ENCODE data around the gene GMCL1.
"Not testable (repeated sequence)": the region's sequence is repeated elsewhere in the genome, so short reads cannot be mapped to it uniquely, and the experiment has no call there.

DNA sequence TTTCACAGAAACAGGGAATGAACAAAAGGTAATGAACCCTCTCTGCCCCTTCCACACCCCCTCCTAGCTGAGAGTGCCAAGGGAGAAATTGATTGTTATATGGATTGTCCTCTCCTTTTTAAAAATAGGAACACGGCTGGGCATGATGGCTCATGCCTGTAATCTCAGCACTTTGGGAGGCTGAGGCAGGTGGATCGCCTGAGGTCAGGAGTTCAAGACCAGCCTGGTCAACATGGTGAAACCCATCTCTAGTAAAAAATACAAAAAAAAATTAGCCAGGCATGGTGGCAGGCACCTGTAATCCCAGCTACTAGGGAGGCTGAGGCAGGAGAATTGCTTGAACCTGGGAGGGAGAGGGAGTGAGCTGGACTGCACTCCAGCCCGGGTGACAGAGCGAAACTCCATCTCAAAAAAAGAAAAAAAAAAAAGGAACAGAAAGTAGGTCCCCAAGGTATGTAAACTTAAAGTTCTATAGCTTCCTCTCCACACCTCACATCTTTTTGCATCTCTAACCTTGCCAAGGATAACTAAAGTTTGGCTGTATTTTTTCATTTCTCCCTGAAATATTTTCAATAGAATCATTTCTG, 26.6 kb upstream of the GMCL1 start:
- TF ChIP-seq, protein P1, sequence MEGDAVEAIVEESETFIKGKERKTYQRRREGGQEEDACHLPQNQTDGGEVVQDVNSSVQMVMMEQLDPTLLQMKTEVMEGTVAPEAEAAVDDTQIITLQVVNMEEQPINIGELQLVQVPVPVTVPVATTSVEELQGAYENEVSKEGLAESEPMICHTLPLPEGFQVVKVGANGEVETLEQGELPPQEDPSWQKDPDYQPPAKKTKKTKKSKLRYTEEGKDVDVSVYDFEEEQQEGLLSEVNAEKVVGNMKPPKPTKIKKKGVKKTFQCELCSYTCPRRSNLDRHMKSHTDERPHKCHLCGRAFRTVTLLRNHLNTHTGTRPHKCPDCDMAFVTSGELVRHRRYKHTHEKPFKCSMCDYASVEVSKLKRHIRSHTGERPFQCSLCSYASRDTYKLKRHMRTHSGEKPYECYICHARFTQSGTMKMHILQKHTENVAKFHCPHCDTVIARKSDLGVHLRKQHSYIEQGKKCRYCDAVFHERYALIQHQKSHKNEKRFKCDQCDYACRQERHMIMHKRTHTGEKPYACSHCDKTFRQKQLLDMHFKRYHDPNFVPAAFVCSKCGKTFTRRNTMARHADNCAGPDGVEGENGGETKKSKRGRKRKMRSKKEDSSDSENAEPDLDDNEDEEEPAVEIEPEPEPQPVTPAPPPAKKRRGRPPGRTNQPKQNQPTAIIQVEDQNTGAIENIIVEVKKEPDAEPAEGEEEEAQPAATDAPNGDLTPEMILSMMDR (IDR thresholded peaks at IDR 0.05), result not testable (repeated sequence)
- not testable (repeated sequence) for TF ChIP-seq POLR2A, EP300, POLR2AphosphoS5 (IDR thresholded peaks at IDR 0.05)

Measured in sigmoid colon (tissue), 4 donors.